GM12875 (cell line): Measurements from ENCODE around the gene ST6GALNAC3.

Experiments used
- H3K4me3 ChIP-seq: one replicate; pipeline ENCODE4 v1.5.1; 2011; ENCODE audit warnings: low read depth, low read length, control low read depth
- TF ChIP-seq, protein P1 (sequence below): IDR thresholded peaks from 2 replicates; pipeline ENCODE4 v1.5.1; 2011; ENCODE audit warnings: low read depth, mild to moderate bottlenecking, control low read depth, inconsistent platforms, low read length, moderate library complexity, borderline replicate concordance; ENCODE audit not compliant: insufficient read depth

The ST6GALNAC3 gene

GRCh38 chr1:76302711-76303339 lies 228.3 kb downstream of the ST6GALNAC3 start:
- TF ChIP-seq, protein P1, sequence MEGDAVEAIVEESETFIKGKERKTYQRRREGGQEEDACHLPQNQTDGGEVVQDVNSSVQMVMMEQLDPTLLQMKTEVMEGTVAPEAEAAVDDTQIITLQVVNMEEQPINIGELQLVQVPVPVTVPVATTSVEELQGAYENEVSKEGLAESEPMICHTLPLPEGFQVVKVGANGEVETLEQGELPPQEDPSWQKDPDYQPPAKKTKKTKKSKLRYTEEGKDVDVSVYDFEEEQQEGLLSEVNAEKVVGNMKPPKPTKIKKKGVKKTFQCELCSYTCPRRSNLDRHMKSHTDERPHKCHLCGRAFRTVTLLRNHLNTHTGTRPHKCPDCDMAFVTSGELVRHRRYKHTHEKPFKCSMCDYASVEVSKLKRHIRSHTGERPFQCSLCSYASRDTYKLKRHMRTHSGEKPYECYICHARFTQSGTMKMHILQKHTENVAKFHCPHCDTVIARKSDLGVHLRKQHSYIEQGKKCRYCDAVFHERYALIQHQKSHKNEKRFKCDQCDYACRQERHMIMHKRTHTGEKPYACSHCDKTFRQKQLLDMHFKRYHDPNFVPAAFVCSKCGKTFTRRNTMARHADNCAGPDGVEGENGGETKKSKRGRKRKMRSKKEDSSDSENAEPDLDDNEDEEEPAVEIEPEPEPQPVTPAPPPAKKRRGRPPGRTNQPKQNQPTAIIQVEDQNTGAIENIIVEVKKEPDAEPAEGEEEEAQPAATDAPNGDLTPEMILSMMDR = no peak

GRCh38 chr1:76303340-76303717 lies 228.8 kb downstream of the ST6GALNAC3 start:
- TF ChIP-seq, protein P1 = no peak
- H3K4me3 ChIP-seq = no peak overlapping the region

More at GRCh38 chr1:76302711-76303339, 228.3 kb downstream of the ST6GALNAC3 start:
- no peak overlapping the region for H3K4me3 ChIP-seq

GRCh38 chr1:76313304-76313703 lies 238.8 kb downstream of the ST6GALNAC3 start:
- TF ChIP-seq, protein P1 = no peak
- H3K4me3 ChIP-seq = no peak overlapping the region

DNA sequence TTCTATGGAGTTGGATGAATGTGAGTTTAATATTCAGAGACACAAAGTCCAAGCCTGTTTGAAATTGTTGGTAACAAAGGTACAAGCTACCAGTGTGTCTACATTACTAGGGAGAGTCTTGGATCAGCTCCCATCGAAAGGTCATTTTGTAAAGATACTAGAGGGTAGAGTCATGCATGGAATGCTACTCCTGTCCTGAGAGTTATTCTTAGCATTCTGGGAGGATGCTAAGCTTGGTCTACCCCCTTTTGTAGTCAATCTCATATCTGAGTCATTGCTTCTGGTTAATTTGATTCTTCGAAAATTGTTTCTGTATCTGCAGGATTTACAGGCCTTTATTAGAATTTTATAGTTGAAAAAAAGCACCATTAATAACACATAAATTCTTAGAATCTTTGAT lies 240.2 kb downstream of the ST6GALNAC3 start:
- no peak overlapping the region for H3K4me3 ChIP-seq
- TF ChIP-seq, protein P1 = no peak

- H3K4me3 ChIP-seq = no peak overlapping the region
- TF ChIP-seq, protein P1 = no peak
These were observed 242.9 kb downstream of the ST6GALNAC3 start for GRCh38 chr1:76317299-76317900.

DNA sequence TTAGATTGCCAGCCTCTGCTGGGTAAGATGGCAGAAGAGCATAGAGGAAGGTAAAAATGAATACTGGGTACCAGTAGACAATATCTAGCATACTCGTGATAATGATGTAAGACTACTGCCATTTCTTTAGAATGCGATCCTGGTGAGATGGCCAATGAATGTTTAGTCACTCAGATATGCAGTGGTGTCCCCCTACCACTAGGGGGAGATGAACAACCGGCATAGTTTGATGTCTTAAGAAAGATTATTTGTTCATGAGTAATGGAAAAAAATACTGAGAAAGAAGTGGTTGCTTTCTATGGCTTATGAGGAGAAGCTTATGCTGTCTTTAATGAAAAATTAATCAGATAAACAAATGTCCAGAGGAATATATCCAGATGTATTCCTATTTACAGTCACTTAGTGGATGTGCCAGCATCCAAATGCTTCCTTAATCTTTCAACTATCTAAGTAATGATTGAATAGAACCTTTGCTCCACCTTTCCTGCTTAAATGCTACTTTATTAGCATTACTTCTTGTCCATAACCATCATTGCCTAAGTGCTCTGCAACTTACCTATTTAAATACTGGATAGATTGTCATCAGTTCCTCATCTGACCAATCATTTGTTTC lies 256.6 kb downstream of the ST6GALNAC3 start:
- TF ChIP-seq, protein P1 = peak; percentile 77; the same call in 1 of the 2 replicates
- no peak overlapping the region for H3K4me3 ChIP-seq

GRCh38 chr1:76335882-76336281 lies 261.3 kb downstream of the ST6GALNAC3 start:
- H3K4me3 ChIP-seq = no peak overlapping the region
- TF ChIP-seq, protein P1 = no peak
